ENCODE data around the gene PLEKHA7.

DNA sequence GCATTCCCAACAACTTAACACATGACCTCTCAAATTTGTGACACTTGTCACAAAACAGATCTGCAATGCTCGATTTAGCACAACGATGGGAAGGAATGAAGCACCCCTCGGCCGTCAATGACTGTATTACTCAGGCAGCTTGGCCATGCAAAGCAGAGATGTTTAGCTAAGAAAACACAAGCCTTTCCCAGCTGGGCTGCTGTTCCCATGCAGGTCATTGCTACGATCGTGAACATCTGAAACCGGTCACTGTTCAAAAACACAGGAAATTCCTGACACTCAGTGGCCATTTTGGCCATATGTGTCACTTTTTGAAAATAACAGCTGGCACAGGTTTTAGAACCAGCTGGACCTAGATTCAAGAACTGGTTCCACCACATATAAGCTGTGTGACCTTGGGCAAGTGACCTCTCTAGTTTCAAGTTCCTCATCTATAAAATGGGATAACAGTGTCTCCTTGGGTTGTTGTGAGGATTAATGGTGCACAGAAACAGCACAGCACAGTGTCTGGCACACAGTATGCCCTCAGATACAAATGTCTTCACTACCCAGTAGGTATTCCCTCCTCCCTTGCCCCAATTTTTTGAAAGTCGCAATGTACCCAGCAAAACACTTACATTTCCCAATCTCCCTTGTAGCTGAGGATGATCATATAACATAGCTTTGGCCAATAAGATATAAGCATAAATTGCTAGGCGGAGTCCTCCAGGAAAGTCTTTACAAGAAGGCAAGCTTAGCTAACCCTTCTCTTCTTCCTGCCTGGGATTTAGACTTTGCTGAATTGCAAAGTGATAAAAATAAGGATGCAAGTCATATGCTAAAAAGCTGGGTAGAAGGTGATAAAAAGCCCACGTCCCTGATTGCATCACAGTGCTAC, 182.7 kb downstream of the PLEKHA7 start:
- TF ChIP-seq POLR2AphosphoS5 (IDR thresholded peaks at IDR 0.05) = no peak
- TF ChIP-seq, protein P1, sequence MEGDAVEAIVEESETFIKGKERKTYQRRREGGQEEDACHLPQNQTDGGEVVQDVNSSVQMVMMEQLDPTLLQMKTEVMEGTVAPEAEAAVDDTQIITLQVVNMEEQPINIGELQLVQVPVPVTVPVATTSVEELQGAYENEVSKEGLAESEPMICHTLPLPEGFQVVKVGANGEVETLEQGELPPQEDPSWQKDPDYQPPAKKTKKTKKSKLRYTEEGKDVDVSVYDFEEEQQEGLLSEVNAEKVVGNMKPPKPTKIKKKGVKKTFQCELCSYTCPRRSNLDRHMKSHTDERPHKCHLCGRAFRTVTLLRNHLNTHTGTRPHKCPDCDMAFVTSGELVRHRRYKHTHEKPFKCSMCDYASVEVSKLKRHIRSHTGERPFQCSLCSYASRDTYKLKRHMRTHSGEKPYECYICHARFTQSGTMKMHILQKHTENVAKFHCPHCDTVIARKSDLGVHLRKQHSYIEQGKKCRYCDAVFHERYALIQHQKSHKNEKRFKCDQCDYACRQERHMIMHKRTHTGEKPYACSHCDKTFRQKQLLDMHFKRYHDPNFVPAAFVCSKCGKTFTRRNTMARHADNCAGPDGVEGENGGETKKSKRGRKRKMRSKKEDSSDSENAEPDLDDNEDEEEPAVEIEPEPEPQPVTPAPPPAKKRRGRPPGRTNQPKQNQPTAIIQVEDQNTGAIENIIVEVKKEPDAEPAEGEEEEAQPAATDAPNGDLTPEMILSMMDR (IDR thresholded peaks at IDR 0.05) = no peak
- no peak for TF ChIP-seq POLR2A (IDR thresholded peaks at IDR 0.05)
- TF ChIP-seq EP300 (IDR thresholded peaks at IDR 0.05) = no peak

Measured in suprapubic skin (tissue), 4 donors.